Left ventricle myocardium inferior (tissue), 1 donor: ENCODE data around the gene POLR2I. TPM values are rescaled to one million over a fixed set of nuclear protein-coding genes. Genes with fewer than 3 reads are reported as not detected.

Experiments
- DNase-seq: peaks from one replicate; pipeline ENCODE4 v3.0.0-alpha.2; 2020
- H3K27ac ChIP-seq: fragments of 200-600 bp; replicated peaks from 2 replicates; pipeline ENCODE4 v1.8.0; 2021
- H3K27me3 ChIP-seq: fragments of 200-600 bp; 2 replicates; pipeline ENCODE4 v1.8.0; 2021; ENCODE audit warnings: low read depth
- H3K36me3 ChIP-seq: fragments of 200-600 bp; 2 replicates; pipeline ENCODE4 v1.8.0; 2021
- H3K4me1 ChIP-seq: fragments of 200-600 bp; 2 replicates; pipeline ENCODE4 v1.8.0; 2021
- H3K4me3 ChIP-seq: fragments of 200-600 bp; 2 replicates; pipeline ENCODE4 v1.8.0; 2021; ENCODE audit warnings: mild to moderate bottlenecking, moderate library complexity
- H3K9me3 ChIP-seq: fragments of 200-600 bp; replicated peaks from 2 replicates; pipeline ENCODE4 v1.8.0; 2021
- intact Hi-C: fragments of 100-400 bp; cut with micrococcal nuclease; formaldehyde crosslinking; loops from one replicate; pipeline ENCODE4 v1.11.0; 2022
- total RNA-seq: library from RNA; stranded (reverse); fragmentation: NEBNext Ultra II Directional; extraction: Animal tissue kit (Norgen Biotek cat#: 25700); gene quantifications from one replicate; pipeline ENCODE4 v1.2.1, GENCODE V29; 2021
- TF ChIP-seq, protein P1 (sequence below): fragments of 200-600 bp; IDR thresholded peaks from 2 replicates; pipeline ENCODE4 v1.8.0; 2021; ENCODE audit warnings: antibody characterized with exemption, mild to moderate bottlenecking, borderline replicate concordance
- donor health status: DM: no; HTN: yes; CAD: no; lungs with severe emphysema.

Gene POLR2I
- total RNA-seq, 1 donor from 2014 or later: 130 TPM

DNA sequence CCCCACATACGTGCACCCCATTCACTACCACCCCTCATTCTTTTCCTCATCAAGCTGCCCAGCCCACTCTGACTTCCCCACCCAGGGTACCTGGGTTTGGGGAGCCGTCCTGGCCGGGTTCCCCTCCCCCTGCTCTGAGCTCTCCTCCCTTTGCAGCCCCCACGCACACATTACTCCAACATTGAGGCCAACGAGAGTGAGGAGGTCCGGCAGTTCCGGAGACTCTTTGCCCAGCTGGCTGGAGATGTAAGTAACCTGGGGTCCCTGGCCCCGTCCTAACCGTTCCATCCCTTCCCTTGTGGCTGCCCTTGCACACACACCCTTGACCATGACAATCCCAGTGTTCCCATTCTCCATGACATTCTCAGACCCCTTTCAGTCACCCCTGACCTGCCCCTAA is 27.8 kb upstream of the POLR2I start:
- no peaks in the 10 kb centered on the region for H3K9me3 ChIP-seq
- no peak overlapping the region for H3K27ac ChIP-seq
- H3K4me3 ChIP-seq: no peak overlapping the region
- H3K36me3 ChIP-seq: peaks cover 58% of the 10 kb centered on the region
- peaks cover 26% of the 10 kb centered on the region for H3K4me1 ChIP-seq
- H3K27me3 ChIP-seq: no peaks in the 10 kb centered on the region
- TF ChIP-seq, protein P1, sequence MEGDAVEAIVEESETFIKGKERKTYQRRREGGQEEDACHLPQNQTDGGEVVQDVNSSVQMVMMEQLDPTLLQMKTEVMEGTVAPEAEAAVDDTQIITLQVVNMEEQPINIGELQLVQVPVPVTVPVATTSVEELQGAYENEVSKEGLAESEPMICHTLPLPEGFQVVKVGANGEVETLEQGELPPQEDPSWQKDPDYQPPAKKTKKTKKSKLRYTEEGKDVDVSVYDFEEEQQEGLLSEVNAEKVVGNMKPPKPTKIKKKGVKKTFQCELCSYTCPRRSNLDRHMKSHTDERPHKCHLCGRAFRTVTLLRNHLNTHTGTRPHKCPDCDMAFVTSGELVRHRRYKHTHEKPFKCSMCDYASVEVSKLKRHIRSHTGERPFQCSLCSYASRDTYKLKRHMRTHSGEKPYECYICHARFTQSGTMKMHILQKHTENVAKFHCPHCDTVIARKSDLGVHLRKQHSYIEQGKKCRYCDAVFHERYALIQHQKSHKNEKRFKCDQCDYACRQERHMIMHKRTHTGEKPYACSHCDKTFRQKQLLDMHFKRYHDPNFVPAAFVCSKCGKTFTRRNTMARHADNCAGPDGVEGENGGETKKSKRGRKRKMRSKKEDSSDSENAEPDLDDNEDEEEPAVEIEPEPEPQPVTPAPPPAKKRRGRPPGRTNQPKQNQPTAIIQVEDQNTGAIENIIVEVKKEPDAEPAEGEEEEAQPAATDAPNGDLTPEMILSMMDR: no peak
- no peak for DNase-seq
- intact Hi-C loops: no loop called here

DNA sequence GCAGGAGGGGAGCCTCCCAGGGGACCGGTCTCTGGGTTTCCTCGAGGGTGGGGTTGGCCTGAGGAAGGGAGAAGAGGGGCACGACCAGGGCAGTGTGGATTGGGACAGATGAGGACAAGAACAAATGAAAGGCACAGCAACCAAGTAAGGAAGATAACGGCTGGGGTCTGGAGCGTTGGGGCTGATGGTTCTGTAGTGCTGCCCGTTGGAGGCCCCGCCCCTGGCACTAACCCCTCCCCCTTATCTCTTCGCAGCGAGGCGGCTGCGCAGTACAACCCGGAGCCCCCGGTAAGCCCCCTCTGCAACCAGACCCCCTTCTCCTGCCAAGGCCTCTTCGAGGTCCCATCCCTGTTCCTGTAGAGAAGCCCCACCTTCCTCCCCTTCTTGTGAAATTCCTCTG is 27.4 kb upstream of the POLR2I start:
- Histone ChIP-seq H3K27ac (peak overlapping the region; percentile 98), H3K4me1 (peaks cover 31% of the 10 kb centered on the region), H3K36me3 (peaks cover 54% of the 10 kb centered on the region), H3K27me3 (no peaks in the 10 kb centered on the region), H3K4me3 (peak overlapping the region; percentile 86), H3K9me3 (no peaks in the 10 kb centered on the region)
- intact Hi-C loops: no loop called here
- peak; percentile 21 for DNase-seq
- TF ChIP-seq, protein P1: no peak

GRCh38 chr19:36141039-36141927 is 26.6 kb upstream of the POLR2I start:
- Histone ChIP-seq H3K4me3 (peak overlapping the region; percentile 86), H3K9me3 (no peaks in the 10 kb centered on the region), H3K27ac (peak overlapping the region; percentile 98), H3K36me3 (peaks cover 46% of the 10 kb centered on the region), H3K4me1 (peaks cover 38% of the 10 kb centered on the region), H3K27me3 (no peaks in the 10 kb centered on the region)
- intact Hi-C loops: no loop called here
- TF ChIP-seq, protein P1: no peak
- peak; percentile 88 for DNase-seq

GRCh38 chr19:36140304-36141038 is 25.8 kb upstream of the POLR2I start:
- Histone ChIP-seq H3K27me3 (no peaks in the 10 kb centered on the region), H3K36me3 (peaks cover 38% of the 10 kb centered on the region), H3K4me1 (peaks cover 43% of the 10 kb centered on the region), H3K9me3 (no peaks in the 10 kb centered on the region), H3K4me3 (peak overlapping the region; percentile 86), H3K27ac (peak overlapping the region; percentile 98)
- TF ChIP-seq, protein P1: no peak
- intact Hi-C loops: no loop called here
- DNase-seq: peak; percentile 28

DNA sequence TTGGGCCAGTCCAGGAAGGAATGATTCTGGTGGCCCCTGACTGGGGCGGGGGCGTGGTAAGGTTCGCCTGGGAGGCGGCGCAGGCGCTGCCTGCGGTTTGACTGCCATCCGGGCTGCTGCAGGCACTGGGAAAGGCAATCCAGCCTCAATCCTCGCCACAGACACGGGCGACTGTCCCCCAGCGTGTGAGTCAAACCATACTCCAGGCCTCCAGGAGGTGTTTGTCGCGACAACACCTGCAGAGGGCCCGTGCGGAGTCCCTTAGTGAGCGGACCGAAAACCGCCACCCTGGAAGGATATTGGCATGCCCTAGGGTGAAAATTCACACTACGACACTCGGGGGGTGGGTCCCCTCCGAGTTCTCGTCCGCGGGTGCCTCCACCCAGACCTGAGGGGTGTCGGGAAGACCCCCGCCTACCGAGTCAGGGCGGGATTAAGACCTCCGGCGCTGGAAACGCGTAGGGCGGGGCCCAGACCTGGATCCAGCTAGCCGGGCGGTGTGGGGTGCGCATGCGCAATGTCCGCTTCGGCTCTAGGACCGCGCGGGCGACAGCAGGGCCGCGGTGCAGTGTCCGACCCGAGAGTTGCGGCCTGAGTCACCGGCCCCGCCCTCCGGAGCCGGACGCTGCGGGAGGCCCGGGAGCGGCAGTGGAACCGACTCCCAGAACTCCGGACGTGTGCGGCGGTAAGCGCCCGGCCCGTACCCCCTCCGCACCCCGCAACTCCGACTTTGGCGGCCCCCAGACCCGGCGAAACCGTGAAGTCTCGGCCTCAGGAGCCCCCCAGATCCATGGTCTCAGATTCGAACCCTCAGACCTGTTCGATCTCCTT is 25.0 kb upstream of the POLR2I start, which contains the start of gene CAPNS1:
Gene CAPNS1 (plus strand): TSS at position 594 of the 831 bp plus-strand sequence. CDS start 946 bp downstream, outside the sequence.
- peak; percentile 99 for DNase-seq
- TF ChIP-seq, protein P1: peak; percentile 39
- Histone ChIP-seq H3K9me3 (no peaks in the 10 kb centered on the region), H3K27ac (peak within 1 kb of the TSS; percentile 98), H3K27me3 (no peaks in the 10 kb centered on the region), H3K4me1 (peaks cover 43% of the 10 kb centered on the region), H3K4me3 (peak within 1 kb of the TSS; percentile 86), H3K36me3 (peaks cover 30% of the 10 kb centered on the region)
- intact Hi-C loops: no loop called here
